Testis (tissue), 2 donors: ENCODE measurements around the gene VIPAS39.

Experiments
- POLR2A ChIP-seq: fragments of 450-650 bp; IDR thresholded peaks from one replicate; pipeline ENCODE4 v1.6.1; 2017; ENCODE audit warnings: antibody characterized with exemption, mild to moderate bottlenecking, moderate library complexity
- TF ChIP-seq, protein P1 (sequence below), 3 experiments: fragments of 450-650 bp in 2 of 3; fragments of 200-600 bp in 1 of 3; sonication (generic) in 1 of 3; IDR thresholded peaks; one replicate each; pipeline ENCODE4 v1.5.1; 2016 to 2019; ENCODE audit warnings: antibody characterized with exemption in 3 of 3, mild to moderate bottlenecking in 2 of 3, moderate library complexity in 1 of 3

DNA sequence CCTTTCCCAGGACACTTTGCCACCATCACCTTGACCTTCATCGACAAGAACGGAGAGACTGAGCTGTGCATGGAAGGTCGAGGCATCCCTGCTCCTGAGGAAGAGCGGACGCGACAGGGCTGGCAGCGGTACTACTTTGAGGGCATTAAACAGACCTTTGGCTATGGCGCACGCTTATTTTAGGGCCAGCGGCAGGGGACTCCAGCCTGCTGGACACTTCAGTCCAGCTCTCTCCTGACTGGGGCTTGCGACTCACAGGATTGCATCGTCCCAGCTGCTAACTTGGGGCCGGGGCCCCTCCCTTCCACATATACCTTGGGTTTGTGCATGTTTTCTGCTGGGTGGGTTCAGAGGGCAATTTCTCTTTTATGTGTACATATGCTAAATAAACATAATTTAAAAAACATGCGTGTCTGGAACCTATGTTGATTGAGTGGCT lies 11.7 kb upstream of the VIPAS39 start:
- TF ChIP-seq, protein P1, sequence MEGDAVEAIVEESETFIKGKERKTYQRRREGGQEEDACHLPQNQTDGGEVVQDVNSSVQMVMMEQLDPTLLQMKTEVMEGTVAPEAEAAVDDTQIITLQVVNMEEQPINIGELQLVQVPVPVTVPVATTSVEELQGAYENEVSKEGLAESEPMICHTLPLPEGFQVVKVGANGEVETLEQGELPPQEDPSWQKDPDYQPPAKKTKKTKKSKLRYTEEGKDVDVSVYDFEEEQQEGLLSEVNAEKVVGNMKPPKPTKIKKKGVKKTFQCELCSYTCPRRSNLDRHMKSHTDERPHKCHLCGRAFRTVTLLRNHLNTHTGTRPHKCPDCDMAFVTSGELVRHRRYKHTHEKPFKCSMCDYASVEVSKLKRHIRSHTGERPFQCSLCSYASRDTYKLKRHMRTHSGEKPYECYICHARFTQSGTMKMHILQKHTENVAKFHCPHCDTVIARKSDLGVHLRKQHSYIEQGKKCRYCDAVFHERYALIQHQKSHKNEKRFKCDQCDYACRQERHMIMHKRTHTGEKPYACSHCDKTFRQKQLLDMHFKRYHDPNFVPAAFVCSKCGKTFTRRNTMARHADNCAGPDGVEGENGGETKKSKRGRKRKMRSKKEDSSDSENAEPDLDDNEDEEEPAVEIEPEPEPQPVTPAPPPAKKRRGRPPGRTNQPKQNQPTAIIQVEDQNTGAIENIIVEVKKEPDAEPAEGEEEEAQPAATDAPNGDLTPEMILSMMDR (IDR thresholded peaks at IDR 0.05), result no peak
- no peak for TF ChIP-seq POLR2A
